GM19467 (cell line): ENCODE results near the gene ARHGAP23.

ENCODE experiments used
- ATAC-seq: cut with Tn5 transposase; IDR thresholded peaks from one replicate; pipeline ENCODE4 v1.9.1; 2021; ENCODE audit warnings: mild to moderate bottlenecking, moderate library complexity; ENCODE audit not compliant: unreplicated experiment

Gene ARHGAP23

DNA sequence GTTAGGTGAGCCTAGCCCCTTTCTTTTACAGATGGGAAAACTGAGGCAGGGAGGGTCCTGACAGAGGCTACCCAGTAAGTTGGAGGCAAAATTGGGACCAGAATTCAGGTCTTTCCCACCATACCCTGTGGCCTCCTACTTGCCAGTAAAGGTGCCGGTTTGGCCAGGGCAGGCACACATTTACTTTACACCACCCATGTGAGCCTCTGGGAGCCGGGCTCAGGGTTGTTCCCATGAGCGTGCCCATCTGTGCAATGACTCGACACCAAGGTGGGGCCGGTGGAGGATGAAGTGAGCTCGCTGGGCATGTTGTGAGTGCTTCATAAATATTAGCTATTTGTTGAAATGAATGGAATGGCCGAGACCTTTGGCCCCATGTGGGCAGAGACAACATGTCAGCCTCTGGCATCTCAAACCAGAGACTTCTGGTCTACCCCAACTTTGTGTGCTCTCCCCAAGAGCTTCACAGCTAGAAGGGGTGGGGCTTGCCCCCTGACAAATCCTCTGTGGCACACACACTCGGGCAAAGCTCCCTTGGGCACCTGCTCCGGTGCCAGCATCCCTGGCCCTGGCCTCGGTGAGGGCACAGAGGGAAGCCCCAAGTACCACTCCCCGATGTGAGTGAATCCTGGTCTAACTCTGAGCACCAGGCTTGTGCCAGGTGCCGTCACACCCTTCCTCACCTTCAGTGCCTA is 117.4 kb downstream of the ARHGAP23 start:
- ATAC-seq, result no peak

DNA sequence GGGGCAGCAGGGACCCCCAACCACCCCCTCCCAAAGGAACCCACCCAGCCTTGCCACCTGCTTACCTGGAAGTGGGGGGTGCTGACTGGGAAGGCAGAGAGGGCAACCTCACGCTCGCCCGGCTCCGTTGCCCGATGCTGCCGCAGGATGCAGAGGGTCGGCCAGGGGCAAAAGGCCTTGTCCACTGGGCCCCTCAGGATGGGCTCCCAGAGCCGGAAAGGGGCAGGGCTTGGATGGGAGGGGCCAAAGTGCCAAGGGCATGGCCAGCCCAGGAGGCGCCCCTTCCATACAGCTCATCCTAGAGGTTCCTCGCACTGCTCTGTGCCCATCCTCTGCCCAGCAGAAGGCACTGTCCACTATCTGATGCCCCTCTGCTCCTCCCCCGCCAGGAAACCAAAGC is 118.1 kb downstream of the ARHGAP23 start:
- no peak for ATAC-seq

DNA sequence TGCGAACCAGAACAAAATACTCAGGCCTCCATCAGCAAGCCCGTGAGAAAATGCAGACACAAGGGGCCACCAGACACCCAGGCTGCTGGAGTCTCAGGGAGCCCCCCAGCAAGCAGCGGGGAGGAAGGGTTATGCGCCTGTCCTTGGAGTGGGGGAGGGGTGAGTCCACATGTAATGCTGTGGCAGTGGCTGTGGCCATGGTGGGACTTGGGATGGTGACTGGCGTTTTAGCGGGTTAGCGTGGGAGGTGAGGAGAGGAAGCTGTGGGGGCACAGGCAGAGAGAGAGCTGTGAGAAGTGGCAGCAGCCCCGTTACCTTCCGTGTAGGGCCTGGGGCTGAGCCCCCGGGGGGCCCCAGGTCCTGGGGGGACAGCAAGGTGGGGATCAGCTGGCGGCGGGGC is 119.2 kb downstream of the ARHGAP23 start:
- no peak for ATAC-seq

DNA sequence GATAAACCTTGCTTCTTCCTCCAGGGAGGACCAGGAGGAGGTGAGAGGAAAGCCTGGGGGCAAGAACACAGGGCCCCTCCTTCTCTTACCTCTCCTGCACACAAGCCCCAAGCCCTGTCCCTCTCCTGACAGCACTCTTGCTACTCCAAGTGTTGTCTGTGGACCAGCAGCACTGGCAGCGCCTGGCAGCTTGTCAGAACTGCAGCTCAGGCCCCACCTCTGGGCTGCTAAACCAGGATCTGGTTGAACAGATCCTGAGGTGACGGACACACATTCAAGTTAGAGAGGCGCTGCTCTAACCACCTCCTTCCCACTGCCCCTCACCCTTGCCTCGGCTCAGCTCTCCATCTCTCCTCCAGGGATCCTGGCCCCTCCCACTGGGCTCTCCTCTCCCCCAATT is 121.0 kb downstream of the ARHGAP23 start:
- ATAC-seq, result no peak

DNA sequence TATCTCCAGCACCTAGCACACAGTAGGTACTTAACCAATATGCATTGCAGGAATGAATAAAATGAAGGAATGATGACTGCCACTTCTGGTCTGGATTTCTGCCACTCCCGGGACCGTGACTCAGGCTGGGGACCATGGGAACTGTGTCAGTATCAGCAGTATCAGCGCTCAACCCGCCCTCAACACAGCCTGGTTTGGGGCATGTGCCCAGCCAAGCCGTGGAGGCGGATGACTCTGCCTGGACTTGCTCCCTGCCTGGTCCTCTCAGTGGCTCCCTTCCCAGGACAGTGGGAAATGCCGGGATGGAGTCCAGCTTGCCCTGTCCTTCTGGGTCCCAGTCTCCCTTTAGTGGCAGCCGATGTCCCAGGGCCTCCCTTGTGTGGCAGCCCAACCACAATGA is 122.4 kb downstream of the ARHGAP23 start:
- no peak for ATAC-seq

DNA sequence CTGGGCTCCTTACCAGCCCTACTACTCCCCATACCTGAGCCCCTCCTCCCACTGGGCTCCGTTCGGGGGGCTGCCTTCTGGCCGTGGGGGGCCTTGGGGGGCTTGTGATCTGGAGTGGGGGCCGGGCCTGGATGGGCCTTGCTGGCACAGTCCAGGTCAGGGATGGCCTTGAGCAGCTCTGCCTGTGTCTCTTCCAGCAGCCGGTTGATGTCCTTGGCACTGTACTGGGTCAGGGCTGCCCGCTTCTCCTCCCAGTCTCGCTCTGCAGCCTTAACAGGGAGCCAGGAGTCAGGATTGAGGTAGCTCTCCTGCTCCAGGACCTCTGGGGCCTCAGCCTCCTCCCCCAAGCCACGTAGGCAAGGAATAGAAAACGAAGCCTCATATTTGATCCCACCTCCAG is 122.9 kb downstream of the ARHGAP23 start:
- no peak for ATAC-seq

DNA sequence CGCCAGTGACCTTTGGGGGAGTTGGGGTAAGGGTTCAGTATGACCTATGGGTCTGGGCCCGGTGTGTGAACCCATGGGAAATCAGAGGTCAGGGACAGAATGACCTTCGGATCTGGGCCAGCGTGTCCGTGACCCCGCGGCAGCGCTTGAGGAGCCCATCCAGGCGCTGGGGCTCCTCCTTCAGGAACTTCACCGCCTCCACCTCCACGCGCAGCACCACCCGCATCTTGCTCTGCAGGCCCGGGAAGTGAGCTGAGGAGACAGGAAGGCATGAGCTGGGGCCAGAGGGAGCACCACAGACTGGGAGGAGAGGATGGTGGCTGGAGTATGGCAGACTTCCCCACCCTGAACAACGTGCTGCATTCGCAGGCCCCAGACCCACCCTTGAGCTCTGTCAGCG is 124.1 kb downstream of the ARHGAP23 start:
- ATAC-seq, result no peak

DNA sequence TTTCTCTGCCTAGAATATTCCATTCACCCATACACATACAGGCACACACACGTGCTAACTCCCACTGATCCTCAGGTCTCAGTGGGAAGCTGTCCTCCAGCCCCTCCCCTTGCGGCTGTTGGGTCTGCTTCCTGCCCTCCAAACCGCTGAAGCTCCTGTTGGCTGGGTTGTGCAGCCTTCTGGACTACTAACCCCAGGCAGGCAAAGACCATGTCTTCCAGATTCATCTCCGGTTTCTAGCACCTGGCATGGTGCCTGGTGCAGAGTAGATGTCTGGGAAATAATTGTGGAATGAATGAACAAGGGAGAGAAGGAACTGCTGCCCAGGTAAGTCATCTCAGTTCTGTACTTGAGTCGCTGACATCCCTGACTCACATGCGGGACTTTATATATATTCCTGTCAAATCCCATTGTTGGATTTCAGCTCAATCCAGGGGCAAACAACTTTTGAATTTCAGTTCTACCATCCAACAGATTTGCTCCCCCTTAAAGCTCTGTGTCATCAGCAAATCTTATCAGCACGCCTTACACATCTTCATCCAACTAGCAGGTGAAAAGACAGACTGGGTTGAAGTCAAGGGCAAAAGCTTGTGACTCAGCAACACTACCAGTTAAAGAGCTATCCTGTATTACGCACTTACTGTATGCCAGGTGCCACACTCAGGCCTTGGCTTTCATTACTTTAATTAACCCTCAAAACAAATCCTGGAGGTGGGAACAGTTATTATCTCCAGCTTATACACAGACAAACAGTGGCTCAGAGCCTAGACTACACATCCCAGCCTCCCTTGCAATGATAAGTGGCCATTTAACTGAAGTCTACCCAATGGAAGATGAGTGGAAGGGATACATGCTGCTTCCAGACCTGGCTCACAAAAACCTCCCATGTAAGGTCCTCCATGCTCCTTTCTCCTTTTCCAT is 126.4 kb downstream of the ARHGAP23 start:
- ATAC-seq, result no peak

DNA sequence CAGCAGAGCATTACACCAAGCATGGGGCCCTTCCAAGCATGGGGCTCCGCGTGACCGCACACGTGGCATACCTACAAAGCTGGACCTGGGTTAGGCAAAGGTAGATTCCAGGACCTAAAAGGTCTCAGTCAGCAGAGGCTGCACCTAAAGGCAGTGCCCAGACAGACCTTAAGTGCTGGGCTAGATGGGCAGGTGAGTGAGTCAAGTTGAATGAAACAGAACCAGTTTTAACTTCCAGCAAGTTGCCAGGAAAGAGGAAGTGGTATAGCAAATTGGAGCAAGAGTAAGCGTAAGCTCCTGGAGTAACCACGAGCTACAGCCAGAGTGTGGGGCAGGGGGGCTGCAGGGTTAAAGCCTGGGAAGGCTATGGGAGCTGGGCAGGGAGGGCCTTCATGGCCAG is 128.0 kb downstream of the ARHGAP23 start:
- no peak for ATAC-seq

DNA sequence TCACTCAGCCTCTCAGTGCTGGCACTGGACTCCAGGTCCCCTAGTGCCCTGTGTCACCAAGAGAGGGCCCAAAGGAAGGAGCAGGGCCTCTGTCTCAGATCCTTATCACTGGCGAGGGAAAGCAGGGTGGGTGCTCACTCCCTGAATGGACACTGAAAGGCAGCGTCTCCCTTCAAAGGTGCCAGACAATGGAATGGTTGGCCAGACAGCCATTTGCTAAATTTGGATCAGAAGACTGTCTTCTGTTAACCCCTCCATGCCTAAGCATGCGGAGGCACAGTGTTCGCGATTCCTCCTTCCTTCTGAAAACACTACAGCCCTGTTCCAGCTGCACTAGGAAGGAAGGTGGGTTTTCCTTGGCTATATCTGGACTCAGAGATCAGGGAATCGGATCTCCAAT is 129.1 kb downstream of the ARHGAP23 start:
- no peak for ATAC-seq

DNA sequence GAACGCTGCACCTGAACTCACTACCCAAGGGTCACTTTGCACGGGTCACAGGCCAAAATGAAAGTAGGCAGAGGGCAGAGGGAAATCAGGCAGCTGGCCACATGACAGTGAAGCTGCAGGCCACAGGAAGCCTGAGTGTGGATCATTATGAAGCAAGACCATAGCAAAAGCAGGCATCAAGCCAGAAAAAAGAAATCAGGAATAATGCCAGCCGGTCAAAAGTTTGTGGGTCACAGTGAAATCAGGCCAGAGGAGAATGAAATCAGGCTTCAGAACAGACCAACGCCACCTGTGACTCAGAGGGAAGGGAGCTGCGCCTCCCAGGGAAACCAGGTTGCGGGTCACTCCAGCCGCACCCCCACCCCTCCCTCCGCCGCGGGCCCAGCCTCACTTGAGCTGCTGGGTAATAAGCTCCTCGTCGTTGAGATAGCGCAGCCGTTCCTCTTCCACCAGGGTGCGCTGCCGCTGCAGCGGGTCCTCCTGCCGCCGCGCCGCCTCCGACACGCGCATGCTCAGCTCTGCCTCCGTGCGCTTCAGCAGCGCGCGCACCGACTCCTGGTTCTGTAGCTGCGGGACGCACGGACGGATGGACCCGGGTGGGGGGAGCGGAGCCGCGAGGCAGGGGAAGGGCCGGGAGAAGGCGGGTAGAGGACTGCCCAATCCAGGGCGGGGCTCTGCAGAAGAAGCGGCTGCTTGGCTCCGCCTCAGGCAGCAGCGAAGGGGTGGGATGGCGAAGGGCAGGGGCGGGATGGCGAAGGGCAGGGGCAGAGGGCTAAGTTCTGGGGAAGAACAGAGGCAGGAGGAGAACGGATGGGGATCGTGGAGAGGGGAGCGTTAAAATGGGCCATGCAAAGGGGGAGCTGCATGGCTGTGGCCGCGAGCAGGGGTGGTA is 129.8 kb downstream of the ARHGAP23 start:
- ATAC-seq, result peak; percentile 69

DNA sequence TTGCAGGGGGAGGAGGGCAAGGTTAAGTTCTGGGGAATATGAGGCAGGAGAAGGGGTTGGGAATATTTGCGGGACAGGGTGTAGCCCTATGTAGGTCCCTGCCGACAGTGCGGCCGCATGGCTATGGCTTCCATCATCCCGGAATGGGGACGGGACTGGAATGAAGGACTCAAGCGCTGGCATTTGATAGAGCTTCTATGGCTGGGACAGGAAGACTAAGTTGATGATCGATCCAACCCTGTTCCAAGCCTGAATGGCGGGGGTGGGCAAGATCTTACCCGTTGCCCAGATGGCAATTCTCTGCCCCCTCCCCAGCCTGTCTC is 130.4 kb downstream of the ARHGAP23 start:
- ATAC-seq, result no peak

DNA sequence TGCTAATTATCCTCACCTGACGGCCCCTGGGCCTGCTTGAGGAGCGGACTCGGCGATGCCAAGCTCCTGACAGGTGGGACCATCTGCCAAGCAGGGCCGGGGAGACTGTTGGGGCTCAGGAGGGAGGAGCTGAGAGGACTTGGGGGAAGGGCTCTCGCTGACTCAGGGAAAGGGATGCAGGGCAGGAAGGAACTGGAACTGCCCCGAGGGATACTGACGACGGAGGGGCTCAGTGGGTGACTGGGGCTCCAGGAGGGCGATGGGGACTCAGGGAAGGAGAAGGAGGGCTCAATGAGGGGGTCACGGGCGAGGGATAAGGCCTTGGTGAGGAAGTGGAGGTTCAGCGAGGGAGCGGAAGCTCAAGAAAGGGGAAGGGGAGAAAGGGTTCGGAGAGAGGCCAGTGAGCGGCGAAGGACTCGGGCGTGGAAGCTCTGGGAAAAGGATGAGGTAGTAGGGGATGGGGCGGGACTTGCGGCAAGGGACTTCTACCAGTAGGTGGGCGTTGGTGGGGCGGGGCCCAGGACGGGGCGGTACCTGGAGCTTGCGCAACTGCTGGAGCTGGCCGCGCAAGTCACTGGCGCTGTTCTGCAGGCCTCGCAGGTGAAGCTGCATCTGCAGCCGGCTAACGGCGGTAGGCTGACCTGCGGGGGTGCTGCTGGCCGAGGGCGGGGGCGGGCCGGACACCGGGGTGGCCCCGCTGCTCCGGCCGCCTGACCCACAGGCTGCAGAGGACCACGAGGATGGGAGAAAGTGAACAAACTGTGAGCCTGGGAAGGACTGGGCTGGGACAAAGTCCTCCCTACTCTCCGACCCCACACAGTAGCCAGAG is 131.0 kb downstream of the ARHGAP23 start:
- peak; percentile 63 for ATAC-seq

DNA sequence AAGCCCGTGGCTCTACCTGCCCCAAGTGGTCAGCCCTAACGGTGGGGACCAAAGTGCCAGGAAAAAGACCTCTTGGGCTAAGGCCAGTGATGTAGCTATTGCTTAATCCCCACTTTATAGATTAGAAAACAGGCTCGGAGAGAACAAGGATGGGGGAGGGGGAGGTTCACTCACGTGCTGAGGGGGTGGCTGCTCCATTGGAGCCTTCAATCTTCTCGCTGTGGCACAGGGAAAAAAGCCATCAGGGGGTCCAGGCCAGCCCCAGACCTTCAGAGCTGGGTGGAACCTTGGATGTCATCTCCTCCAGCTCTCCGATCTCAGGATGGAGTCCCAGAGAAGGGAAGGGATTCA is 131.6 kb downstream of the ARHGAP23 start:
- no peak for ATAC-seq

DNA sequence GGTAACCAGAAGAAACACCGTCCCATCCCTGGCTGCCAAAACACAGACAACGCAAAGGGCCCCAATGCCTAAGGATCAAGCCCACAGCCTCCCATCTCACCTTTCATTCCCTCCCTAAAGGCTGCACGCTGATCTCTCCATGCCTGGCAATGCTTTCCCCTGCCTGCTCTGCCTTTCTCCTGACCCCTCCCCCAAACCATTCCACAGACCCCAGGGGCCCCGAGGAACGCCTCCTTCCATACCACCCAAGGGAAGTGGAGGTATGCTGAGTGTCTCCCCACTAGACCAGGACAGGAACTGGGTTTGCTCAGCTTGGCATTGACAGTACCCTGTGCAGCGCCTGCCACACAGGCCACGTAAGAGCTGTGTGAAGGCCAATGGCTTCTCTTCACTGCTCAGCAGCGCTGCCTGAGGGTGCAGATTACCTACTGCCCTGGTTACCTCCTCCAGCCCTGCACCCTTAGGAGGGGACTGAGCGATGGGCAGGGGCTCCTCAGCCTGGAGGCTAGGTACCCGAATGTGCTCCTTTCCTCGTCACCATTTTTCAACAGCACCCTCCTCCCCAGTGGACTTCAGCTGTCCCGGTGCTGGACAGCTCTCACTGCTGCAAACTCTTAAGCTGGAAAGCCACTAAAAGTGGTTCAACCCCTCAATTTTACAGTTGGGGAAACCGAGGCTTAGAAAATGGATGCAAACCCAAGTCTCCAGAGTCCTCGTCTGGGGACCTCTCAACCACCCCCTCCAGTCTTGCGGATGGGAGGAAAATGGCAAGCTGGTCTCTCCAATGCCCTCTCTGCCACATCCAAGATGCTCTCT is 132.4 kb downstream of the ARHGAP23 start:
- no peak for ATAC-seq

DNA sequence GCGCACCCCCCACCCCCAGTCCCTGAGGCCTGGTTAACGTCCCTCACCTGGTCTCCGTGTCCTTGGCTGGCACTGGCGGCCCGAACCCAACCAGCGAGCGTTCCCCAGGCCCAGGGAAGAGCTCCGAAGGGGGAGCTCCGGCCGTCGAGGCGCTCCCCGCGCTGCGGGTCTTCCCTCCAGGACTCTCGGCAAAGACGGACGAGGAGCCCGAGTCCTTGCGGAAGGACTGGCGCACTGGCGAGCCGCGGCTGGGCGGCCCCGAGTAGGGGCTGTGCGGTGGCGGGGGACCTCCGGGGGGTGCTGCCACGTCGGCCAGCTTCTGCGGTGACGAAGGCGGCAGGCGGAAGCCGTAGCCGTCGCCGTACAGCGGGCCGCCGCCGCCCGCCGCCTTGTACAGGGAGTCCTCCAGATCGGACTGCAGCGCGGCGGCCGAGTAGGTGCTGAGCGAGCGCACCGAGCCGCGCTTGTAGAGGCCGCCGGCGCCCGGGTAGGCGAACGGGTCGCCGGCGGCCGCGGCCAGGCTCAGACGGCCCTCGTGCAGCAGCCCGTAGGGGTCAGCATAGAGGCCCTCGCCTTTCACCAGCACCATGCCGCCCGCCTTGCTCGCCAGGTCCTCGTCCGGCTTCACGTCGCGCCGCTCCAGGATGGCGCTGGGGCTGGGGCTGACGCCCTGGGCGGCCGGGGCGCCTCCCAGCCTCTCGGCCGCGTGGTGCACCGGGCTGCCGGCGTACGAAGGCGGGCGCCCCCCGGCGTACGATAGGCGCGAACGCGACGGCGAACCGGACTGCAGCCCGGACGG is 133.4 kb downstream of the ARHGAP23 start:
- no peak for ATAC-seq
